IPS-15b (cell line): ENCODE measurements around the gene GRWD1.

Experiments
- H3K27me3 ChIP-seq: one replicate; pipeline ENCODE4 v1.6.1; 2013; ENCODE audit warnings: low read length; ENCODE audit not compliant: control insufficient read depth, insufficient read depth
- H3K36me3 ChIP-seq: one replicate; pipeline ENCODE4 v1.6.1; 2013; ENCODE audit warnings: low read length; ENCODE audit not compliant: control insufficient read depth, insufficient read depth
- H3K4me1 ChIP-seq: one replicate; pipeline ENCODE4 v1.6.1; 2013; ENCODE audit warnings: mild to moderate bottlenecking, low read length; ENCODE audit not compliant: control insufficient read depth, insufficient read depth
- H3K4me3 ChIP-seq: one replicate; pipeline ENCODE4 v1.5.1; 2013; ENCODE audit warnings: low read depth, low read length
- H3K9ac ChIP-seq: one replicate; pipeline ENCODE4 v1.6.1; 2013; ENCODE audit warnings: low read depth, mild to moderate bottlenecking, low read length
- H3K9me3 ChIP-seq: one replicate; pipeline ENCODE4 v1.6.1; 2013; ENCODE audit warnings: mild to moderate bottlenecking, low read length; ENCODE audit not compliant: control insufficient read depth, insufficient read depth

Gene GRWD1

DNA sequence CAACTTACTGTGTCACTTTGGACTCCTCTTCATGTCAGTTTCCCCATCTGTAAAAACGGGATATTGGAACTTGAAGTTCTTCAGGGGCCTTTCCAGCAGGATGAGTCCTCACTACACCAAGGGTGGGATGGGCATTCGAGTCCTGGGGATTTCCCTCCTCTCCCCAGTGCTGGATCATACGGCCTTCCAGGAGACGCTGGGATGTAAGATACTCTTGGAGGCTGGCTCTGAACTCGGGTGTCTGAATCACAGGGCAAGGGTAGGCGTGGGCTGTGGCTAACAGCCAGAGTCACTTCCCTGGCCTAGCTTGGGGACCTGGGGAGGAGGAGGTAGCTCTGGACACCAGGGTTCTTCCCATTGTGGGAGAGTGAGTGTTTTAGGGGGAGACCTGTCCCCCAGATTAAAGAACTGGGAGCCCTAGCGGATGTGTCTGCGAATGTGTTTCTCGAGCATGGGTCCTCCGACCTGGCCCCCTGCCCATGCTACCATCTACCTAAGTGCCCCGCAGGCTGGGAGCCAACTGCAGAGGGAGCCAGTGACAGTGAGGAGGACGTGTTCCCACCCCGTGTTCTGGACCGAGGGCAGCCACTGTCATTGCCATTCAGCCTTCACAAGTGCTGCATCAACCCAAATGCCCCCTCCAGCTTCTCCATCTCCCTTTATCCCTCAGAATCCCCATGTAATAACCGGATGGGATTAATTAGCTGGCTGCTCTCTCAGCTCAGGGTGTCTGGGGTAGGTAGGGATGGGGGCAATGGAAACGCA, 21.0 kb downstream of the GRWD1 start:
- H3K4me1 ChIP-seq: peaks cover 2% of the 10 kb centered on the region
- no peaks in the 10 kb centered on the region for H3K27me3 ChIP-seq
- no peaks in the 10 kb centered on the region for H3K9me3 ChIP-seq
- peaks cover 21% of the 10 kb centered on the region for H3K36me3 ChIP-seq
- H3K4me3 ChIP-seq: no peak overlapping the region
- H3K9ac ChIP-seq: no peak overlapping the region

DNA sequence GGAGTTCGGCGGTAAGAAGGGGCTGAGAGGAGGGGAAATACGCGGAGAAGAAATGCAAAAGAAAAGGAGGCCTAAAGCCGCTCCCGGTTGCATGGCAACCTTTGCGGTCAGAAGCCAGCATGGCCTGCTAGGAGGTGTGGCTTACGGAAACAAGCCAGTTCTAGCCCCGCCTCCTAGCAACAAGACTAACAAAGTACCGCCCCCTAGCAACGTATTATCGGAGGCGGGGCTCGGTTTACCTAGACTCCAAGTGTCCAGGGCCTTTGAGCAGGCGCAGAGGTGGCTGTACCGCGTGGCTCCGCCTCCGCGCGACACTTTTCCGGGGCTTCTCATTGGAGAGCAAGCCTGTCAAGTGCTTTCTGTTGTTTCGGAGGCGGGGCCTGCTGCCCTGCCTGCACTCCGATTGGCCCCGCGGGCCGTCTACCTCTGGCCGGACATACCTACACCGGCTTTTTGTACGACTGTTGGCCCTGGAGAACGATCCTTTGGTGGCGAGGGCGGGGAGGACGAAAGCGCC, 23.0 kb downstream of the GRWD1 start:
- H3K4me1 ChIP-seq: peaks cover 2% of the 10 kb centered on the region
- no peaks in the 10 kb centered on the region for H3K27me3 ChIP-seq
- no peaks in the 10 kb centered on the region for H3K9me3 ChIP-seq
- H3K9ac ChIP-seq: no peak overlapping the region
- H3K4me3 ChIP-seq: peak overlapping the region; percentile 85
- peaks cover 34% of the 10 kb centered on the region for H3K36me3 ChIP-seq

DNA sequence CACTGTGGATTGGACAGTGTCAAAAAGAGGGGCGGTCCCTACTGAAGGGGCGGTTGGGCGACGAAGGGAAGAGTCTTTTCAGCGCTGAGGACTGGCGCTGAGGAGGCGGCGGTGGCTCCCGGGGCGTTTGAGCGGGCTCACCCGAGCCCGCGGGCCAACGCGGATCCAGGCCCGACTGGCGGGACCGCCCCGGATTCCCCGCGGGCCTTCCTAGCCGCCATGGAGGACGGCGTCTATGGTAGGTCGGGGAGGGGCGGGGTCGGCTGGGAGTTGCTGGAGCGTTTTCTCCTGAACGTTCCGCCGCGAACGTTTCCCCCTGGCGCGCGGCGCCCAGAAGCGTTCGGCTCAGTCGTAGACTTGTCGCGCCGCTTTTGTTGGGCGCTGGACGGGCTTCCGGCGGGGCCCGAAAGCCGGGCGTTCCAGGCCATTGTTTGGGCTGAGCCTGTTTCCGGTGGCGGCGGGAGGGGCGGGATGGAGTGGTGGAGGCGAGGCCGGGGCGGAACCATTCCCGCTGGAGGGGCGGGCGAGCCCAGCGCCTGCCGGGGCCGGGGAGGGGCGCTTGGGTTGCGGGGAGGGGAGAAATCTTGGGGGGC, 23.6 kb downstream of the GRWD1 start, which contains the start of gene CYTH2:
Gene CYTH2, plus strand, starts transcription at position 81 of the 593 bp plus-strand sequence. Its CDS starts 139 bp downstream, at position 220.
- Histone ChIP-seq H3K36me3 (peaks cover 39% of the 10 kb centered on the region), H3K9ac (peak within 1 kb of the TSS; percentile 92), H3K9me3 (no peaks in the 10 kb centered on the region), H3K4me1 (peaks cover 2% of the 10 kb centered on the region), H3K4me3 (peak within 1 kb of the TSS; percentile 85), H3K27me3 (no peaks in the 10 kb centered on the region)

DNA sequence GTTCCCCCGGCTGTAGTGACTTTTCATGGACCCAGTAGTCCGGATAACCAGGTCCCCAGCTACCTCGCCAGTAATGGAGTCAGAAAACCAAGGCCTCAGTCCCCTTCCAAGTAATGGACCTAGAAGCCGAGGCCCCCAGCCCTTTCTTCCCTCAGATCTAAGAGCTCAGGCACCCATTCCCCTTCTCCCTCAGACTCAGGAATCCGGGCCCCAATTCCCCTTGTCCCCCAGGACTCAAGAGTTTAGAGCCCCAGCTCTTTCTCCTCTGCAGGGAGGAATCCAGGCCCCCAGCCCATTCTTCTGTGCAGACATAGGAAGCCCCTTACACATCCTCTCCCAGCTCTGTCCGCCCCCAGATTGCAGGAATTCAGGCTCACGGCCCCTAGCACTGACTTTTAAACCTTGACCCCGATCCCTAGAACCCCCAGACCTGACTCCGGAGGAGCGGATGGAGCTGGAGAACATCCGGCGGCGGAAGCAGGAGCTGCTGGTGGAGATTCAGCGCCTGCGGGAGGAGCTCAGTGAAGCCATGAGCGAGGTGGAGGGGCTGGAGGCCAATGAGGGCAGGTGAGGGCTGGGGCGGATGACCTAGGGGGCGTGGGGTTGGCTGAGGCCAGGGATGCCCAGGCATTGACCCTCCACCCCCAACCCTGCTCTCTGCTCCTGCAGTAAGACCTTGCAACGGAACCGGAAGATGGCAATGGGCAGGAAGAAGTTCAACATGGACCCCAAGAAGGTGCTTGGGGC, 24.3 kb downstream of the GRWD1 start:
- H3K36me3 ChIP-seq: peaks cover 45% of the 10 kb centered on the region
- H3K27me3 ChIP-seq: no peaks in the 10 kb centered on the region
- H3K4me1 ChIP-seq: peaks cover 2% of the 10 kb centered on the region
- H3K9ac ChIP-seq: no peak overlapping the region
- peak overlapping the region; percentile 85 for H3K4me3 ChIP-seq
- no peaks in the 10 kb centered on the region for H3K9me3 ChIP-seq

DNA sequence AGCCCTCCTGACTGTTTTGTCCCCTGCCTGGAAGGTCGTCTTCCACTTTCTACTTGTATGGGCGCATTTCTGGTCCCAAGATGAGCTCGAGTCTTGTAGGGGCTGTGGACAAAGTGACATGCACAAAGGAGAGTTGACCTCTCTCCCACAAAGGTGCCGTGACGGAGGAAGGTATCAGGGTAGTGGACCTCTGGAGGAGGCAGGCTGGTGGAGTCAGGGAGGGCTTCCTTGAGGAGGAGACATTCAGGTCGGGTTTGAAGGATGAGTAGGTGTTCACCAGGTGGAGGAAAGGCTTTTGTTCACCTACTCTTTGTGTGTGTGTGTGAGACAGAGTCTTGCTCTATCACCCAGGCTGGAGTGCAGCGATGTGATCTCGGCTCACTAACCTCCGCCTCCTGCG, 25.1 kb downstream of the GRWD1 start:
- Histone ChIP-seq H3K27me3 (no peaks in the 10 kb centered on the region), H3K9me3 (no peaks in the 10 kb centered on the region), H3K4me1 (peaks cover 2% of the 10 kb centered on the region), H3K36me3 (peaks cover 53% of the 10 kb centered on the region), H3K9ac (no peak overlapping the region), H3K4me3 (no peak overlapping the region)

DNA sequence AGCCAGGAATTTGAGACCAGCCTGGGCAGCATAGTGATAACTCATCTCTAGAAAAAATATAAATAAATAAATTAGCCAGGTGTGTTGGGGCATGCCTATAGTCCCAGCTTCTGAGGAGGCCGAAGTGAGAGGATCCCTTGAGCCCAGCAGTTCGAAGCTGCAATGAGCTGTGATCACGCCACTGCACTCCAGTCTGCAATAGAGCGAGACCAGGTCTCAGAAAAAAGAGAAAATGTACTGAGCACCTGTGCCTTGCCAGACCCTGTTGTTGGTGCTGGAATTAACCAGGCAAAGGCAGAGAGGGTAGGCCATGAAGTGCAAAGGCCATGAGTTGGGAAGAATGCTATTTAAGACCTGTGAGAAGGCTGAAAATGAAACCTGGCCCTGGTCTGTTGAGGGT, 26.1 kb downstream of the GRWD1 start:
- H3K9ac ChIP-seq: no peak overlapping the region
- H3K36me3 ChIP-seq: peaks cover 62% of the 10 kb centered on the region
- no peak overlapping the region for H3K4me3 ChIP-seq
- no peaks in the 10 kb centered on the region for H3K9me3 ChIP-seq
- peaks cover 2% of the 10 kb centered on the region for H3K4me1 ChIP-seq
- H3K27me3 ChIP-seq: no peaks in the 10 kb centered on the region

DNA sequence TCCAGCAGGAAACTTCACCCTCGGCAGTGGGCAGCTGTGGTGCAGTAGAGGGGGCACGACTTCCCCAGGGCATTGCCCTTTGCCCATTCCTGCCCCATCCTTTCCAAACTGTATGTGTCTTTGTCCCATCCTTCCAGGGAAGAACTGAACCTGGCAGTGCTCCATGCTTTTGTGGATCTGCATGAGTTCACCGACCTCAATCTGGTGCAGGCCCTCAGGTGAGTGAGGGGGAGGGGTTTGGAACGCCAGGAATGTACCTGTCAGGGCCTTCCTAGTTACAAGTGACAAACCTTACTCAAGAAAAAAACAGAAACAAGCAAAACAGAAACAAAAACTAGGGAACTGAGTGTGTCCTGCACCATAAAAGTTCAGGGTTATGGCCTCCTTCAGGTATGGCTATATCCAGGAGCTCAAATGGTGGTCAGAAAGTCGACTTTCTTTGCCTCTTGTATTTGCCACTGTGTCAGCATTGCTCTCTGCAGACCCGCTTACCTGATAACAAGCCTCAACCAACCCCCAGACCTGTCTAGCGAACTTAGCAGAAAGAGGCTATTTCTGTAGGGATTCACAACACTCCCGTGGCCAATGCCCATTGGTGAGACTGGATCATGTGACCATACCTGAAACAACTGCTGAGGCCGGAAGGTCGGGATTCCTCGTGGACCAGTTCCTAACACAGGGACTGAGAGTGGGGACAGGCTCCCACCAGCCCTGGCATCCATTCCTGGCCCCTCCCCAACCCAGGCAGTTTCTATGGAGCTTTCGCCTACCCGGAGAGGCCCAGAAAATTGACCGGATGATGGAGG, 27.6 kb downstream of the GRWD1 start:
- H3K36me3 ChIP-seq: peaks cover 66% of the 10 kb centered on the region
- H3K9ac ChIP-seq: no peak overlapping the region
- H3K27me3 ChIP-seq: no peaks in the 10 kb centered on the region
- no peaks in the 10 kb centered on the region for H3K9me3 ChIP-seq
- no peak overlapping the region for H3K4me3 ChIP-seq
- H3K4me1 ChIP-seq: no peaks in the 10 kb centered on the region

DNA sequence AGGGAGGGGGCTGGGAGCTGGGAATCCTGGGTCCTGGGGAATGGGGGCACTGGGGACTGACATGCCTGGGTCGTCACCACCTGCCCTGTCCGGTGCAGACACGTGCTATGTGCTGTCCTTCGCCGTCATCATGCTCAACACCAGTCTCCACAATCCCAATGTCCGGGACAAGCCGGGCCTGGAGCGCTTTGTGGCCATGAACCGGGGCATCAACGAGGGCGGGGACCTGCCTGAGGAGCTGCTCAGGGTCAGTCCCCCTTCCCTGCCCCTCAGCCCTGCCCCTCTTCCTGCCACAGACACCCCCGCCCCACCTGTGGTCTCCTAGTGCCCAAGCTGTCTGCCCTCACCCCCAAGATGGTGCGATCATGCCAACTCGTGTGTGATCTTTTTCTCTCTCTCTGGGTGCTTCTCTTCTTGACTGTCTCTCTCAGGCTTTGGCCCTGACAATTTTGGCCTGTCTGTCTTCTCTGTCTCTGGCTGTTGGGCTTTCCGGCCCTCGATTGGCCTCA, 28.4 kb downstream of the GRWD1 start:
- H3K27me3 ChIP-seq: no peaks in the 10 kb centered on the region
- H3K9me3 ChIP-seq: no peaks in the 10 kb centered on the region
- no peaks in the 10 kb centered on the region for H3K4me1 ChIP-seq
- H3K4me3 ChIP-seq: no peak overlapping the region
- peaks cover 67% of the 10 kb centered on the region for H3K36me3 ChIP-seq
- no peak overlapping the region for H3K9ac ChIP-seq

DNA sequence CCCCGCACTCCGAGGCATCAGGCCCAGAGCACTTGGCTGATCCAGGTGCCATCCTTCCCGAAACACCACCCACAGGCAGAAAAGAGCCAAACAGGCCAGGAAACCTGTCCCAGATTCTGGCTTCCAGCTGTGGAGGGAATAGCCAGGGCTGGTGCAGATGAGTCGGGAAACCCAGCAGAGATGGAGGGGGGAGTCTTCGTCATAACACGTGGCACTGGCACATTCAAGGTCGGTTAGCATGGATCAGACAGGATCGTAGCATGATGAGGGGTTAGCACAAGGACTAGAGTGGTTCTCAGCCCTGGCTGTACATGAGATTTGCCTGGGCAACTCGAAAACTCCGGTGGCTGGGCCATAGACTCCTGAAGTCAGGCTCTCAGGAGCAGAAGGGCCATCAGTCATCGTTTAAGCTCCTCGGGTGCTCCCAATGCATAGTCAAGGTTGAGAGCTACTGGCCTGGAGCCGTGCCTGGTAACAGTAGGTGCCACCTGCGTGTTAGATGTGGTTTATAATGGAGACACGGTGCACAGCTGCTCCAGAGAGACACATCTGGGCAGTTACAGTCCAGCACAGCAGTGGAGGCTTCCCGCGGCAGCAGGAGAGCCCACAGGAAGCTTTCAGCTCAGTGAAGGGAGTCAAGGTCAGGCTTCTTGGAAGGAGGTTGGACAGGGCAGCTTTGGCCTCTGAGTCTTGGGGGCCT, 29.7 kb downstream of the GRWD1 start:
- no peak overlapping the region for H3K9ac ChIP-seq
- peaks cover 67% of the 10 kb centered on the region for H3K36me3 ChIP-seq
- H3K4me3 ChIP-seq: no peak overlapping the region
- no peaks in the 10 kb centered on the region for H3K4me1 ChIP-seq
- H3K9me3 ChIP-seq: no peaks in the 10 kb centered on the region
- H3K27me3 ChIP-seq: no peaks in the 10 kb centered on the region

DNA sequence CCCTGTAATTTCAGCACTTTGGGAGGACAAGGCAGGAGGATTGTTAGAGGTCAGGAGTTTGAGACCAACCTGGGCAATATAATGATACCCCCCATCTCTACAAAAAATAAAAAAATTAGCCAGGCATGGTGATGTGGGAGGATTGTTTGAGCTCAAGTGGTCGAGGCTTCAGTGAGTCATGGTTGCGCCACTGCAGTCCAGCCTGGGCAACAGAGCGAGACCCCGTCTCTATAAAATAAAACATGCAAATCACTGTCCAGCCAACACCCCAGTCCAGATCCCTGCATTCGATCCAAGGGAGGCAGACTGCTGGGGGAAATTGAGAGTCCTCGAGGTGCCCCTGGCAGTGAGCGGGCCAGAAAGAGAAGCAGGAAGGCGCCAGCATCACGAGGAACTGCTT, 30.4 kb downstream of the GRWD1 start:
- H3K36me3 ChIP-seq: peaks cover 60% of the 10 kb centered on the region
- no peaks in the 10 kb centered on the region for H3K27me3 ChIP-seq
- H3K9ac ChIP-seq: no peak overlapping the region

More for the DNA sequence above, 30.4 kb downstream of the GRWD1 start:
- no peaks in the 10 kb centered on the region for H3K4me1 ChIP-seq
- H3K9me3 ChIP-seq: no peaks in the 10 kb centered on the region
- H3K4me3 ChIP-seq: no peak overlapping the region
